ENCODE results near the gene USPL1. TPM values are rescaled to one million over a fixed set of nuclear protein-coding genes. Genes with fewer than 3 reads are reported as not detected.
"Not testable (repeated sequence)": the region's sequence is repeated elsewhere in the genome, so short reads cannot be mapped to it uniquely, and the experiment has no call there.

The USPL1 gene
- polyA plus RNA-seq (2013, experiment 1 of 2; ENCODE audit: insufficient read length): 12.1 TPM
- polyA plus RNA-seq (2013, experiment 2 of 2; ENCODE audit: insufficient read length): 12.0 TPM

DNA sequence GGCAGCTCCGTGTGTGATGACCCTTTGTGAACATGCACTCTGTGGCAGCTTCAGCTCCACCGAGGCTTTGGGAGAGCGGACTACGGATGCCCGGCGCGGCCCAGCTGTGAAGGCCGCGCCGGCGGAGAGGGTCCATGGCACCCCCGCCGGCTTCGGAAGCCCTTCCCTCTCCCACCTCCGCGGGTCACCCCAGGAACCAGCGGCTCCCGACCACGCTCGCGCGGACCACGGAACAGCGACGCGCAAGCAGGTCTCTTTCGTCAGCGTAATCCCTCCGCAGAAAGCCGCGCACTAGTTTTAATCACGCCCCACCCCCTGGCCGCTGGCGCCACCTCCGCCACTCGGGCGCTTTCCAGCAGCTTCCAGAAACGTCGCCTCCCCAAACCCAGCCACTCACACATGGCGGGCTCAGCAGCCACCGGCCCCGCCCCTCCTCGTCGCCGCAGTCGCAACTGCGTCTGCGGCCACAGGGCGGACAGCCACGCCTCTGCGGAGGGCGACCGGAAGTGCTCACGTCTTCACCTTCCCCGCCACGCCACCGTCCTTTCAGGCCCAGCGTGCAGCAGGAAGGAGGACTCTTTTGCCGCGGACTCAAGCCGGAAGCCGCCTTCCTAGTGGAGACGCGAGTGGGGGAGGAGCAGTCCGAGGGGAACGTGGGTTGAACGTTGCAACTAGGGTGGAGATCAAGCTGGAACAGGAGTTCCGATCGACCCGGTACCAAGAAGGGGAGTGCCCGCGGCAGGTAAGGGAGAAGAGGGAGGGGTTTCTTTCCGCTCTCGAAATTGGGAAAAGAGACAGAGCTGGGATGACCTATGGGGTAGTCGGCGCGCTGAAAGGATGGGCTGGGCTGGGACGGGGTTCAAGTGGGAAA, at the start of gene USPL1:
TSS of gene USPL1 (plus strand) at position 606 of the 871 bp plus-strand sequence. CDS start 3,221 bp downstream, outside the sequence.
- peak; percentile 100 for DNase-seq

DNA sequence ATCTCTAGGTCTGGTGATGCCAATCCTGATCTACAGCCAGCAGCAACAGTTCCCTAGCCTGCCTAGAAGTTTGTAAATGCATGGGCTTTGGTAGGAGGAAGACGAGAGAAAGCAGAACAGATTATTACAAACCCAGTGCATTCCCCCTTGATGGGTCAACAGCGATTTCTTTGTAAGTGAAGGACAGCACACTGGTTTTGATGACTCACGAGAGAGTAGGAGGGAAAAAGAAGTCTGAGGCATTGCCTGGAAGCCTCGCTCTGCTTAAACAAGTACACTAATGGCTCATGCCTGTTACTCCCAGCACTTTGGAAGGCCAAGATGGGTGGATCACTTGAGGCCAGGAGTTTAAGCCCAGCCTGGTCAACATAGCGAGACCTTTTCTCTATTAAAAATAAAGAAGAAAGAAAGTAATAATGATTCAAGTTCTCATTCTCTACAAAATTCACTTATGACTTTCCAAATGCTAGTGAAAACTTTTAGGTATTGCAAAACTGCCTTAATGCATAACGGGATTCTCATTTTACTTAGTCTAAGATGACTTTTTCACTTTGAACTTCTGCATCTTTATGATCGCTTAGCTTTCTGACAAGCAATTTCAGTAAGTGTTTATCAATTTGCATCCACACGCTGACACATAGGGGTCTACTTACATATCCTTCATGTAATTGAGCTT, 47.7 kb upstream of the USPL1 start:
- DNase-seq: peak; percentile 95

DNA sequence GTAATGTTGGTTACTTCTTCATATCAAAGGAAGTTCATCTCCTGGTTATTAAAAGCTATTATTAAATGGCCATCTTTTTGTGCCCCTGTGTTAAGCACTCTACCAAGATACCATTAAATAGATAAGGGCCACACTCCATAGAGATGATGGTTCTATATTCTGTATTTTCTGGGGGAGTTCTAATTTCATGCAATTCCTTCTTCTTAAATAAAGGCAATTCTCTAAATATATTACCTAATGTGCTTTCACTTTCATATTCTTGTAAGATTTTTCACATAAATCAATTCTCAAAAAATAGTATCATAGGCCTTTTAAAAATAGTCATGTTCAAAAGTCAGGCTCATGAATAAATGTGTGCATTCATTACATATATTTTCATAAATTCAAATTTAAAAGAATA, 47.0 kb upstream of the USPL1 start:
- DNase-seq: no peak

DNA sequence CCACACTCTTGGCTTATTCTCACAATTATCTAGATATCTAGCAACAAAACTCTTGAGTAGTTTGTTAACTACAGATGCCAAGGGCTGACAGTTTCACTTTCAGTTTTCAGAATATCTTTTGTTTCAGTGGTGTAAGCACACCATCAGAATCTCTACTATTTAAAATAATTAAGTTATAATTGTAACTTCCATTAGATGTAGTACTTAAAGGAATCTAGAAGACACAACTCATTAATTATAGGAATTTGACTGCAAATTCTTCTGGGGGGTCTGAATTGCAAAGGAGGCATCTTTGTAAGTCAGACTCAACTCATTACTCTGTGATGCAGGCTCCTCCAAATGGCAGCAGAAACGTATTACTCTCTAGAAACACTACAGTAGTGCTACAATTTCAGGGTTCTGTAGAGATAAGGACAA, 44.9 kb upstream of the USPL1 start:
- peak; percentile 68 for DNase-seq

DNA sequence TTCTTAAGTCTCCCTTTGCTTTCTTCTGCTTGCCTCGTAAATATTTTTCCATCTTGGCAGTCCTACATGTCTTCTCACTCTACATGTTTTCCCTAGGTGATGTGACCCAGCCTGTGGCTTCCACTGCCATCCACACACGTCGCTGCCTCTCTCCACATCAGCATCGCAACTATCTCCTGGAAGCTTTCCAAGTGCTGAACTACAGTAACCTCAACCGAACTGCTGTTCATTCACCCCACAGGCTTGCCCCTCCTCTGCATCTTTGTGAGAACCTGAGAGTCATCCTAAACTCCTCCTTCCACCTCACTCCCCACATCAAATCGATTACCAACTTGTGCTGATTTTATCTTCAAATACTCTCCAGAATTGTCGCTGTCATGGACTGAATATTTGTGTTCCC, 41.2 kb upstream of the USPL1 start:
- peak; percentile 48 for DNase-seq

DNA sequence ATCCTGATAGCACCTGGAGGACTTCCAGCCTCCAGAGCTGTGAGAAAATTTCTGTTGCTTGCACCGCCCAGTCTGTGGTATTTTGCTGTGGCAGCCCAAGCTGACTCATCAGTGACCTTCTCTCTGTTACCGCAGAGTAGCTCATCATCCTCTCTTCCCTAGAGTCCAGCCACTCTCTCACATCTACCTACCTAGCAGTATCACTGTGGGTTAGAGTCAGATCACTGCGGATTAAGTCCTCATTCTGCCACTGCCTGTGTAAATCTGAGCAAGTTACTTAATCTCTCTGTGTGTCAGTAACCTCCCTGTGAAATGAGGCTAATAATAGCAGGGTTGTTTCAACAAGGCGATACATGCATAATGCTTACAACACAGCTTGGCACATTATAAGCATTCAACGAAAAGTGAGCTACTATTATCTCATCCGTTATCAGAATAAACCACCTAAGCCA, 40.3 kb upstream of the USPL1 start:
- peak; percentile 83 for DNase-seq

DNA sequence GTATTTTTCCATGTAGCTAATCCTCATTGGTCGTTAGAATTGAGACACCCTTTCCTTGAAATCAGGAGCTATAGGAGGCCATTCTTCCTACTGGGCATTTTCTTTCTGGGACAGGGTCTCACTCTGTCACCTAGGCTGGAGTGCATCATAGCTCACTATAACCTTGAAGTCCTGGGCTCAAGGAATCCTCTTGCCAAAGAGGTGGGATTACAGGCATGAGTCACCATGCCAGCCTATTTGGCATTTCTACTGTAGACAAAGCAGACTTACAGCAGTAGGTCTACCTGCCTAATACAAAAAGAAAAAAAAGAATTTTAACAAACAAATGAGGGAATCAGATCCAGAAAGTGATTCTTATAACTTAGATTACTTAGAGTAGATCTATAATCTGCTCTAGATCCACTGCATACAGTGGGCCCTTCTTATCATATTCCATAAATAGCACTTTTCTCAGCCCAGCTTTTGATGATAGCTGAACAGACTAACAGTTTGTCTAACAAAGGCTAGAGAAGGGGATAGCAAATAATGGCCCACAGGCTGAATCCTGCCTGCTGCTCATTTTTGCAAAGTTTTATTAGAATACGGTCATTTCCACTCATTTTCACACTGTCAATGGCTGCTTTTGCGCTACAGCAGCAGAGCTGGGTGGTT, 36.7 kb upstream of the USPL1 start:
- DNase-seq: no peak

DNA sequence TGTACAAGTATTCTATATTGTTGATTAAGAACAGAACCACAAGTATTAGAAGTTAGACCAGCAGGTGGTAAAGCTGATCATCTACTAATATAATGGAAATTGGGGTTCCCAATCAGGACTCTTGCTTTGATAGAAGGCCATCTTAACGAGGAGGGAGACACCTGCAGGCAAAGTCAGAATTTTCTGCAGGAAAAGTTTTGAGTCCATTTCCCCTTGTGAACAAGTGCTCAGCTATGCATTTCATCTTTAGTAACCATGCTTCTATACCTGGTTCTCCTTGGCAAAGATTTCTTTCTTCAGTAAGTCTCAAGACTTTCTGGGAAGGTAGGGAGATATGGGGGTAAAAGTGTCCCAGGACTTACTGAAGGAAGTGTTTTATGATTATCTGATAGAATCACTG, 36.1 kb upstream of the USPL1 start:
- no peak for DNase-seq

DNA sequence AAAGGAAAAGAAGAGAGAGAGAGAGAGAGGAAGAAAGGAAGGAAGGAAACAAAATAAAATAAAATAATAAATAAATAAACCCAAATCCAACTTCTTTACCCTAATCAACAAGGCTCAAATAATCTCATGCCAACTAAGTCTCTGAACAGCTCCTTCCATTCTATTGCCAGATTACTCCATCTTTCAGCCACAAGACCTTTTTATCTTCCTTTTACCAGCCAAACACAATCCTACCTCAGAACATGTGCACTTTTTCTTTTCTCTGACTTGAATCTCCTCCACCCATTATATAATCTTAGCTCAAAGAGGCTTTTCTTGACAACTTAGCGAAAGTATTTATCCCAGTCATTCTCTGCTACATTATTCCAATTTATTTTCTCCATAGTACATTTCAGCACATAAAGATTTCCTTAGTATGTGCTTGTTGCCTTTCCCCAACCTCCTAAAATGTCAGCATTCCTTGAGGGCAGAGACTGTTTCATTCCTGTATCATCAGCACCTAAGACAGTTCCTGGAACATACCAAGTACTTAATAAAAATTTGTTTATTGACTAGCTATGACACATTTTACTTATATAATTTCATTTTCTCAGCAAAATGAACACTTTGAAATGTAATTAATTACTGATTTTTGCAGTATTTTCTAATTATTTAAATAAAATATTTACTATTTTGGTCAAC, 33.5 kb upstream of the USPL1 start:
- no peak for DNase-seq

DNA sequence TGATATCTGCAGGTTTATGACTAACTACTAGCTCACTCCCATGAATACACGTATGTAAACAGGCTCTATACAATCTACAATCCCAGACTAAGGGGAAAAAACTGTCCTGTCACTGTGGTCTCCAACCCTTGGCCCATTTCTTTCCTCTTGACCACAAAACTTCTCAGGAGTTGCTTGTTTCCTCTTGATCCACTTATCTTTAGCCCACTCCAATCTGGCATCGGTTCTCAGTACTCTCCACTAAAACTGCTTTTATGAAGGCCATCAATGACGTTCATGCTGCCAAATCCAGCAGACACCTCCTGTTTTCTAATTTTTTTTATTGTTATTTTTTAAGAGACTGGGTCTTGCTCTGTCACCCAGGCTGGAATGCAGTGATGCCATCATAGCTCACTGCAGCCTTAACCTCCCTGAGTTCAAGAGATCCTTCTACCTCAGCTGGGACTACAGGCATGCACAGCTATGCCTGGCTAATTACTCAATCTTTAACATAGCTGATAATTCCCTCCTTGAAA, 31.9 kb upstream of the USPL1 start:
- peak; percentile 24 for DNase-seq

DNA sequence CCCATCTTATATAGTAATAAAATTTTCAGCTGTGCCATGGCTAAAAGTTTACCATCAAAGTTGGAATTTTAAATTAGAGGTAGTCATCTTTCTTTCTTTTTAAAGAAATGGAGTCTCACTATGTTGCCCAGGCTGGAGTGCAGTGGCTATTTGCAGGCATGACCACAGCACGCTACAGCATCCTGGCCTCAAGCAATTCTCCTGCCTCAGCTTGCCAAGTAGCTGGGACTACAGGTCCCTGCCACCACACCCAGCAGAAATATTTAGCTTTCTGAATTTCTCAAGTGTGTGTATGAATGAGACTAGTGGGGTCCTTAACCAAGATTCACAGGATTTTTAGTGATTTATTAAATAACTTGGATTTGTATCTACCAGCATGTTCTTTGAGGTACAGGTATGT, 30.5 kb upstream of the USPL1 start:
- no peak for DNase-seq

DNA sequence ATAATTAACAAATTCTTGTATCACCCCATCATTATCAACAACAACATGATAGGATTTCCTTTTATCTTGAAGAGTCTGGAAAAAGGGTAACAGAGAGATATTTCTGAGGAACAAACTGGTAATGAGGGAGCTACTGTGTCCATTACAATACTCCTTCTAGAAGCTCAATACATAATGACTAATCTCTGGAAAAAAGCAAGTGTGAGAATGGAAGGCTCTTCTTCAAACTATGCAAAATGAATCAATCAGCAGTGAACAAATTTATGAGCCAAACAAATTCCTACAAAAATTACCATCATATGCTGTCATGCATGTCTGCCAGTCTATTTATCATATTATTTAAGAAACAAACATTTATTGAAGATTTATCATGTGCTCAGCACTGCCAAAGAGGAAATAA, 30.0 kb upstream of the USPL1 start:
- DNase-seq: no peak

DNA sequence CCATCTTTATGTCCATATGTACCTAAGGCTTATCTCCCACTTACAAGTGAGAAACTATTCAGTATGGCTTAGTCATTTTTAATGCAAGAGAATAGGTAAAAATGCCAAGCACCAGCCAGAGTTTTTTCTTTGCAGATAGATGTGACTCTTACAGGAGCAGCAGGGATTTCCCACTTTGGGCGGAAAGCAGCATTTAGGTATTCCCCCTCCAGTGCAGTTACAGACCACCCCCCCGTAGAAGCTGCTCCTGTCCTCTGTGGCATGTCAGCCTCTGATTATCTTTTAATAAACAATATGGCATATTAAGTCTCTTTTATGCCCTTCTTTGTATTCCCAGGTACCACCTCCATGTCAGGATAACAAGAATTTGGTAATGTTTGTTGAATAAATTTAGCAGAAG, 24.7 kb upstream of the USPL1 start:
- DNase-seq: no peak

DNA sequence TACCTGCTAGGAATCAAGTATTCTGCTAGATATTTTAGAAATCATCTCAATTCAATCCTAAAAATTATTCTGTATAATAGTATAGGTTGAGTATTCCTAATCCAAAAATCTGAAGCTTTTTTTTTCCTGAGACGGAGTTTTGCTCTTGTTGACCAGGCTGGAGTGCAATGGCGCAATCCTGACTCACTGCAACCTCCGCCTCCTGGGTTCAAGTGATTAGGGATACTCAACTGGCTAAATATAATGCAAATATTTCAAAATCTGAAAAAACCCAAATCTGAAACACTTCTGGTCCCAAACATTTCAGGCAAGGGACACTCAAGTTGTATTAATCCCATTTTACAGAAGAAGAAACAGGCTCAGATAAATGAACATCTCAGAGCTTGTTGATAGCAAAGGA, 17.2 kb upstream of the USPL1 start:
- no peak for DNase-seq

DNA sequence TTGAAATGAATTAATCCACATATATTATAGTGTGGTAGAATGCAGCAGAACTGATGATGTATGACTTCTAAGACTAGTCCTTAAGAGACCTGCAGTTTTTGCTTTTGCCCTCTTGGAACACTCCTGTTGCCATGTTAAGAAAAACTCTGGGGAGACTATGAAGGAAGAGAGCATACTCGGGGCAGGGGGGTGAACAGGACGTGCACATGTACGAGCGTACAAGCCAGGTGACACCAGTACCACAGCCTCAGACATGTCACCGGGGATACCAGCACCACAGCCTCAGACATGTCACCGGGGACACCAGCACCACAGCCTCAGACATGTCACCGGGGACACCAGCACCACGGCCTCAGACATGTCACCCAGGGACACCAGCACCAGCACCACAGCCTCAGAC, 15.9 kb upstream of the USPL1 start:
- DNase-seq: no peak

DNA sequence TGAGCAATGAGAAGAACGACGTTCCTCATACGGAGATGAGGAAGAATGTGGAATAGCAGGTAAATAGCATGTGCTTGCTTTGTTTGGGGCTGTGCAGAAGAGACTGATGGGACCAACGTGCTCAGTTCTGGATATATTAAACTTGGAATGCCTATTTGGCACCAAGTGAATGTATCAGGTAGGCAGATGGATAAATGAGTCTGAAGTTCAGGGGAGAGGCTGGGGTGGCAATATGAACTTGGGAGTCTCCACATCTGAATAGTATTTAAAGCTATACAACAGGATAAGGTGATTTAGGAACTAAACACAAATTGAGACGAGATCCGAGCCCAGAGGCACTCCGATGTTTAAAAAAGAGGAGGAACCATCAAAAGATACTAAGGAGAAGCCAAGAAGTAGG, 12.7 kb upstream of the USPL1 start:
- no peak for DNase-seq

DNA sequence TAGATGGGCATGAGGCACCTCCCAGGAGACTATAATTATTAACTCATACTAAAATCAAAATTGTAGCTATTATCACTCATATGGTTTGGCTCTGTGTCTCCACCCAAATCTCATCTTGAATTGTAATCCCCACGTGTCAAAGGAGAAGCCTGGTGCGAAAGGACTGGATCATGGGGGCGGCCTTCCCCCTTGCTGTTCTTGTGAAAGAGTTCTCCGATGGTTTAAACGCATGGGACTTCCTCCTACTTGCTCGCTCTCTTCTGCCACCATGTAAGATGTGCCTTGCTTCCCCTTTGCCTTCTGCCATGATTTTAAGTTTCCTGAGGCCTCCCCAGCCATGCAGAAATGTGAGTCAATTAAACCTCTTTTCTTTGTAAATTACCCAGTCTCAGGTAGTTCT, 10.5 kb upstream of the USPL1 start:
- DNase-seq: not testable (repeated sequence)

DNA sequence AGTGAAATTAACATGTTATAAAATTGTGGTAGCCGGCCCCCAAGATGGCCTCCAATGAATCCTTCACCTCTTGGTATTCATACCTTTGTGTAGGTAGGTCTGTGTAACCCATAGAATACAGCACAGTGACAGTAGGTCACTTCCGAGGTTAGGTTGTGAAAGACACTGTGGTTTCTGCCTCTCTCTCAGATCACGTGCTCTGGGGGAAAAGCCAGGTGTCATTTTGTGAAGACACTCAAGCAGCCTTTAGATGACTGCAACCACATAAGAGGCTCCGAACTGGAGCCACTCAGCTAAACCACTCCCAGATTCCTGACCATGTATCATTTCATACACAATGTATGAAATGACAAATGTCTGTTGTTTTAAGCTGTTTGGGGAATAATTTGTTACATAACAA, 9.8 kb upstream of the USPL1 start:
- DNase-seq: no peak

DNA sequence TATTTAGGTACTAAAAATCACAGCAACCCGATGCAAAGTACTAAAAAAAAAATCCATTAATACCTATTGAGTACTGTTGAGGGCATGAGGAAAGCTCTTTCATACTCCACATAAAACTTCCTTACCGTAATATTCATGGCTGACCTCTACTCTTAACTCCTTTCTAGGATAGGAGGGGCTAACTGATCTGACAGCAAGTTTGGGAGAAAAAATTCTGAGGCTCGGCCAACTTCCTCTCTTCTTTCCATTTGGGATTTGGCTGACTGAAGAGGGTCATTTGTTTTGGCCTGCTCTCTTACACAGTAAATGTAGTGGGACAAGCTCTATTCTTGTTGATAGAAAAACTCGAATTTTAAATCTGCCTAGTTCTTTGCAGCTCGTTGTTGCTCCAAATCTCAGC, 9.4 kb upstream of the USPL1 start:
- no peak for DNase-seq

DNA sequence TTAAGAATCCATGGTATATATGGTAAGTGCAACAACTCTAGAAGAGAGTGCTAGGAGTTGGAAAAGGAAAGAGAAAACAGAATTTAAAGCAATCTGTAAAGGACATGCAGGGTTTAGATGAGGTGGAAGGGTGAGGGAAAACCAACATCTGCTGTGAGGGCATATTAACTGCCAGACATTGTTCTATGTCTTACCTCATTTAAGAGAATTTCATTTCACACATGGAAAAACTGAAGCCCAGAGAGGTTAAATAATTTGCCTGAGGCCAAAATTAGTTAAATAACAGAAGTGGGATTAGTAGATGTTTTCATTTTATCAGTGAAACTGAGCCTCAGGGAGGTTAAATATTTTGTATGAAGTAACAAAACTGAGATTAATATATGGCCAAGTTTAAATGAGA, 7.4 kb upstream of the USPL1 start:
- DNase-seq: no peak

DNA sequence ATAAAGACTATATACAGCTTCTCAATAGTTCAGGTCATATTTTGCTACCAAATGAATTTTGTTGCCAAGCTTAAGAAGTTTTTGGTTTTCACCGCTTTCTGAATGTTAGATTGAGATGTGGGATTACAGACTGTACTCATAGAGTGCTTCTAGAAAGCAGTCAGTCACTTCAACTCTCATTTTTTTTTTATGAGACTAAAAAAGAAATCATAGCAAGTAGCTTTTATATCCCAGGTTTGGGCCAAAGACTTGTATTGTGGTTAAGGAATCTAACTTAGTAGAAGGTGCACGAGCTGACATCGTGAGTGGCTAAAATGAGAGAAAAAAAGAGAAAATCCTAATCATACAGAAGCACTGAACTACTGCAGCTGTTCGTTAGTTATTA, 2.2 kb upstream of the USPL1 start:
- no peak for DNase-seq

DNA sequence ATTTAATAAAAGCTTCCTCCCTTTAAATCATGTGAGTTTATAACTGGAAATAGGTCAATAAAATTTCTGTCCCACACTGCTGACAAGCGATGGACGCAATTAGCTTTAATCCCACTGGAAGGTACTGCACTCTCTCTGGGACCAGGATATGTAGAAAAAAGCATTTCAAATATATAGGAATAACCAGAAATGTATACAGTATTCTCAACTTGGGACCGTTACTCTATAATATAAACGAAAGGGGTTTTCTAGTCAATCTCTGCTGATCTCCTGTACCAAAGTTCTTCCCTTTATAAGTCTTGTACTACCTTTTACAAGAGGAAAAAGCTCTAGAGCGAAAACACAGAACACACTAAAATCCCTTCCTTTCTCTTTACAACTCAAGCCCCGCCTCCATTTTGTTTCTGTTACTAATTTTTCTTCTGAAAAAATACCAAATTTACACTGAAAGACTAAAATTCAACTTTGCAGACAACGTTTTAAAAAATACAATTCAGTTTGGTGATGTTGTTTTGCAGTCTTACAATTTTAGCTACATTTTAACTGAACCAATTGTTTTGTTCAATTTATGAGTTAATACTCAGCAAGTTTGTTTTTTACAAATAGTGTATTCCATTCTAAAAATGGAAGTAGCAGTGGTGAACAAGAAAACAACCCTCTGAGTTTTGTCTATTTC, 1.7 kb upstream of the USPL1 start:
- DNase-seq: peak; percentile 31

Data from fibroblast of skin of abdomen (primary cell).